Measurements from ENCODE around the gene ZKSCAN7. TPM values are rescaled to one million over a fixed set of nuclear protein-coding genes. Genes with fewer than 3 reads are reported as not detected.
"Not testable (repeated sequence)": the region's sequence is repeated elsewhere in the genome, so short reads cannot be mapped to it uniquely, and the experiment has no call there.

The ZKSCAN7 gene
- total RNA-seq, 2 experiments from 2014 or later: 4.0 to 4.7 TPM

DNA sequence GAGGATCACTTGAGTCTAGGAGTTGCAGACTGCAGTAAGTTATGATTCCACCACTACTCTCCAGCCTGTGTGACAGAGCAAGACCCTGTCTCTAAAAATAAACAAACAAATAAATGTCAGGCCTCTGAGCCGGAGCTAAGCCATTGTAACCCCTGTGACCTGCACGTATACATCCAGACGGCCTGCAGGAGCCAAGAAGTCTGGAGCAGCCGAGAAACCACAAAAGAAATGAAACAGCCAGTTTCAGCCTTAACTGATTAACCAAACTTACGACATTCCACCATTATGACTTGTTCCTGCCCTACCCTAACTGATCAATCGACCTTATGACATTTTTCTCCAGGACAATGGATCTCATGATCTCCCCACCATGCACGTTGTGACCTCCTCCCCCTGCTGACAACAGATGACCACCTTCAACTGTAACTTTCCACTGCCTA lies 32.5 kb upstream of the ZKSCAN7 start:
- ChIA-PET CTCF (no interaction called here), POLR2A (no interaction called here)
- ATAC-seq: no peak
- Mint-ChIP-seq H3K4me1 (ENCODE audit: low read depth) (peaks cover 7% of the 10 kb centered on the region), H3K27me3 (peaks cover 29% of the 10 kb centered on the region), H3K9me3 (no peaks in the 10 kb centered on the region), H3K36me3 (ENCODE audit: low read depth) (no peaks in the 10 kb centered on the region), H3K27ac (no peak overlapping the region), H3K4me3 (no peak overlapping the region)
- DNase-seq: no peak
- intact Hi-C loops (cut with micrococcal nuclease): loop anchor here (10.0 kb wide), 1 partner anchor 198 kb away; no protein-coding TSS in a partner anchor
- no peak for TF ChIP-seq CTCF (IDR thresholded peaks at IDR 0.05)

DNA sequence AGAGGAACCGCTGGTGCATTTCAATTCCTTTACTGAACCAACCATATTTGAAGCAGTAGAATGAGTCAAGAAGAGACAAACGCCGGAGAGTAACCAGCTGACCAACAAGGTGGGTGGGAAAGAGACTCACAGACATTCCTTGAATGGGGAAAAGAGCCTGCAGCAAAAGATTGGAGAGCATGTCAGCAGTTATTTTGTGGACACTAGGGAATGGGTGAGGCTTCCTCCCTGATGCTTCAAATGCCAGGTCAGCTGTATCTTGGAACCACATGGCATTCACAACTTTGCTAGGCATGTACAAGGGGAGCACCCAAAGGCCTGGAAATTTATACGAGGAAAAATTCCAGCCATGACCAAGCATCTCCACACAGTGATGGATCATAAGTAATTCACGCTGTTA lies 29.9 kb upstream of the ZKSCAN7 start:
- peaks cover 25% of the 10 kb centered on the region for H3K27me3 Mint-ChIP-seq
- no peak for TF ChIP-seq CTCF (IDR thresholded peaks at IDR 0.05)

DNA sequence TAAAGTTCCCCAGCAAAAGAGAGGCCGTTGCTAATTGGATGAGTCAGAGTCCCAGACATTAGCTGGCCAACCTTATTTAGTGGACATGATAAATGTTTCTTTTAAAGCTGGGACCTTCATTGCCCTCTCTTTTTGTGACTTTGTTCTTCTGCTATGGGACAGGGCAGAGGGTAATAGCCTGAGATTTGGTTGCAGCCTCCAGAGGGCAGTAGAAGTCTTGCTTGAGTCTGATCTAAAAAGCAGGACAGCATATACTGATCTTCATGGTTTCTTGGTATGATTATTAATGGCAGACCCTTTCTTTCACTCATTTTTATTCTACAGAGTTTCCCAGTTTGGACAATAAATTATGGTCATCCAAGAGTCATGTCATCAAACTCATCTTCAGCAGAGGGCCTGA lies 25.1 kb upstream of the ZKSCAN7 start:
- Mint-ChIP-seq H3K27ac (no peak overlapping the region), H3K27me3 (peaks cover 12% of the 10 kb centered on the region), H3K4me1 (ENCODE audit: low read depth) (no peaks in the 10 kb centered on the region), H3K4me3 (no peak overlapping the region), H3K36me3 (ENCODE audit: low read depth) (no peaks in the 10 kb centered on the region), H3K9me3 (no peaks in the 10 kb centered on the region)
- intact Hi-C loops (cut with micrococcal nuclease): loop anchor here (10.0 kb wide), 2 partner anchors 185 to 205 kb away; partner anchors contain the start of gene ZNF502
- TF ChIP-seq CTCF (IDR thresholded peaks at IDR 0.05): peak; percentile 40
- DNase-seq: peak; percentile 47
- CTCF ChIA-PET: interaction anchor here (0.6 to 3.4 kb wide), 3 partner anchors 11 to 386 kb away, joined by 3 to 17 read pairs (median 5); no protein-coding TSS in a partner anchor
- peak; percentile 45 for ATAC-seq
- POLR2A ChIA-PET: interaction anchor here (0.7 kb wide), 1 partner anchor 10 kb away, joined by 3 read pairs; no protein-coding TSS in a partner anchor

More for the DNA sequence above, 29.9 kb upstream of the ZKSCAN7 start:
- no peak for ATAC-seq
- Mint-ChIP-seq H3K36me3 (ENCODE audit: low read depth) (no peaks in the 10 kb centered on the region), H3K4me1 (ENCODE audit: low read depth) (no peaks in the 10 kb centered on the region), H3K9me3 (no peaks in the 10 kb centered on the region), H3K4me3 (no peak overlapping the region), H3K27ac (no peak overlapping the region)
- POLR2A ChIA-PET: no interaction called here
- intact Hi-C loops (cut with micrococcal nuclease): loop anchor here (10.0 kb wide), 1 partner anchor 200 kb away; no protein-coding TSS in a partner anchor
- DNase-seq: no peak
- CTCF ChIA-PET: no interaction called here

GRCh38 chr3:44530911-44531310 lies 24.1 kb upstream of the ZKSCAN7 start:
- ChIA-PET CTCF (interaction anchor here (3.4 kb wide), 1 partner anchor 383 kb away, joined by 17 read pairs; no protein-coding TSS in a partner anchor), POLR2A (no interaction called here)
- H3K27ac Mint-ChIP-seq: no peak overlapping the region
- no peak for DNase-seq
- no peak for ATAC-seq
- no peaks in the 10 kb centered on the region for H3K4me1 Mint-ChIP-seq (ENCODE audit: low read depth)
- no peak for TF ChIP-seq CTCF (IDR thresholded peaks at IDR 0.05)
- H3K27me3 Mint-ChIP-seq: peaks cover 18% of the 10 kb centered on the region
- no peaks in the 10 kb centered on the region for H3K9me3 Mint-ChIP-seq
- no peak overlapping the region for H3K4me3 Mint-ChIP-seq
- no peaks in the 10 kb centered on the region for H3K36me3 Mint-ChIP-seq (ENCODE audit: low read depth)
- intact Hi-C loops (cut with micrococcal nuclease): loop anchor here (10.0 kb wide), 1 partner anchor 184 kb away; the partner anchor contains the start of gene ZNF502

DNA sequence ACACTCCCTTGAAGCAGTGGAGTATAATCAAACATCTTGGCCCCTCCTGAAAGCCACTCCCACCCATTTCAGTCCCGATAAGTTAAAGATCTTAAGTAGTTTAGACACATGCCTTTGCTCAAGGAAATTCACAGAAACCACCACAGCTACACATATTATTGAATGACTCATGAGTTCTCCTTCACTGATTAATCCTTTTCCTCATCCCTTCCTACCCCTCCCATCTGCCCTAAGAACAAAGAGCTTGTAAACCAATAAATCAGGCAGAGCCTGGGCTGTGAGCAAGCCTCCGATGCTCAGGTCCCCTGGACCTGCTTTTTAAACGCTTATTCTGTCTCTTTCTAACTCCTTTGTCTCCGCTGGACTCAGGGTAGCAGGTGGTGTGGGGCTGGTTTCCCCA lies 20.3 kb upstream of the ZKSCAN7 start:
- ATAC-seq; H3K36me3 Mint-ChIP-seq (ENCODE audit: low read depth); POLR2A ChIA-PET; H3K9me3 Mint-ChIP-seq; DNase-seq; H3K4me1 Mint-ChIP-seq (ENCODE audit: low read depth); H3K27ac Mint-ChIP-seq; H3K4me3 Mint-ChIP-seq: not testable (repeated sequence)
- intact Hi-C loops (cut with micrococcal nuclease): loop anchor here (10.0 kb wide), 1 partner anchor 180 kb away; the partner anchor contains the start of gene ZNF502
- peaks cover 24% of the 10 kb centered on the region for H3K27me3 Mint-ChIP-seq
- CTCF ChIA-PET: interaction anchor here (2.6 kb wide), 1 partner anchor 380 kb away, joined by 23 read pairs; no protein-coding TSS in a partner anchor

Measured in activated CD8-positive, alpha-beta T cell treated with anti-CD3 and anti-CD28 coated beads for 36 hours (primary cell).